ENCODE results near the gene TBX10. TPM values are rescaled to one million over a fixed set of nuclear protein-coding genes. Genes with fewer than 3 reads are reported as not detected.

Gene TBX10
- total and polyA plus RNA-seq, 4 donors: 0.12 to 0.43 TPM; not detected in 2

DNA sequence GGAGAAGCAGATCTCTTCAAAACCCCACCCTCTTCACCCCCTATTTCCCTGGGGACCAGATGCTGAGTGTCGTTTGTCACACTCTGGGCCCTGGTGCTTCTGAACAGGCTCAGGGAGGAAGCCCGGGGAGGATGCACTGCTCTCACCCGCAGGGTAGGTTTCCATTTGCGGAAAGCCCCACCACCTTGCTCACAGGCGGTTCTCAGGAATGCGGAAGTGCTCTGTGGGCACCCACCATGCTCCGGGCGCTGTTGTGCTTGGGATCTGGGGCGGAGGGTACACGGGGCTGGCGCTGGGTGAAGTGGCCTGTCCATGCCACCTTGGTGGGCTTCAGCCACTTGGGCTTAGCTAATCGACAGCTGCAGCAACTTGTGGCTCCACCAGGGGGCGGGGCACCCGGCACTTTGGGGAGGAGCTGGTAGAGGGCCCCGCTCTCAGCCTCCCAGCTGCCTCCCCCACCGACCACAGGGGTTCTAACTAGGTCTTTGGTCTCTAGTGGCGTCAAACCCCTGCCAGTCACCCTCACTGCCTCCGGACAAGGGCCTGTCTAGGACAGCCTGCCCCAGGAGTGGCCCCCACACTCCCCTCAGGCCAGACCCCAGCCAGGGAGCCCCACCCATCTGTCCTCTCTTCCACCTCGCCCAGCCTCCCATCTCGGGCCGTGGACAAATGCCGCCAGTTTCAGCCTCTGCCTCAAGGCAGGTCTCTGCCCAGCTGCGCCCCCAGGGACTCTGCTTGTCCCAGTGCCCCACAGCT is 25.4 kb downstream of the TBX10 start:
- H3K4me3 ChIP-seq (ENCODE audit: low read depth in 1 of 3, low read length in 3 of 3): no peak overlapping the region
- H3K36me3 ChIP-seq (ENCODE audit: control insufficient read depth in 4 of 4, insufficient read depth in 3 of 4, low read depth in 1 of 4, low read length in 3 of 4): peaks cover 7 to 30% (median 15%) of the 10 kb centered on the region in 4 donors
- 40% methylated on average over 23 of the region's 23 CpGs for WGBS
- no peak overlapping the region for H3K9ac ChIP-seq (ENCODE audit: low read depth in 1 of 2, low read length in 2 of 2)
- peak overlapping the region; percentile 4 to 56 for H3K27ac ChIP-seq (ENCODE audit: low read depth in 1 of 2, low read length in 2 of 2)
- H3K4me1 ChIP-seq (ENCODE audit: control insufficient read depth in 4 of 4, insufficient read depth in 4 of 4, low read length in 3 of 4): peaks cover 3 to 25% (median 14%) of the 10 kb centered on the region in 4 donors
- peak; percentile 18 to 63 for TF ChIP-seq RAD21 (IDR thresholded peaks at IDR 0.05)
- TF ChIP-seq JUND (IDR thresholded peaks at IDR 0.05): no peak
- TF ChIP-seq, protein P1, sequence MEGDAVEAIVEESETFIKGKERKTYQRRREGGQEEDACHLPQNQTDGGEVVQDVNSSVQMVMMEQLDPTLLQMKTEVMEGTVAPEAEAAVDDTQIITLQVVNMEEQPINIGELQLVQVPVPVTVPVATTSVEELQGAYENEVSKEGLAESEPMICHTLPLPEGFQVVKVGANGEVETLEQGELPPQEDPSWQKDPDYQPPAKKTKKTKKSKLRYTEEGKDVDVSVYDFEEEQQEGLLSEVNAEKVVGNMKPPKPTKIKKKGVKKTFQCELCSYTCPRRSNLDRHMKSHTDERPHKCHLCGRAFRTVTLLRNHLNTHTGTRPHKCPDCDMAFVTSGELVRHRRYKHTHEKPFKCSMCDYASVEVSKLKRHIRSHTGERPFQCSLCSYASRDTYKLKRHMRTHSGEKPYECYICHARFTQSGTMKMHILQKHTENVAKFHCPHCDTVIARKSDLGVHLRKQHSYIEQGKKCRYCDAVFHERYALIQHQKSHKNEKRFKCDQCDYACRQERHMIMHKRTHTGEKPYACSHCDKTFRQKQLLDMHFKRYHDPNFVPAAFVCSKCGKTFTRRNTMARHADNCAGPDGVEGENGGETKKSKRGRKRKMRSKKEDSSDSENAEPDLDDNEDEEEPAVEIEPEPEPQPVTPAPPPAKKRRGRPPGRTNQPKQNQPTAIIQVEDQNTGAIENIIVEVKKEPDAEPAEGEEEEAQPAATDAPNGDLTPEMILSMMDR (IDR thresholded peaks at IDR 0.05; ENCODE audit: low read depth, low read length, missing input control): peak; percentile 53
- H3K9me3 ChIP-seq (ENCODE audit: control insufficient read depth in 4 of 4, low read length in 3 of 4): no peaks in the 10 kb centered on the region
- DNase-seq (ENCODE audit: low spot score): peak; percentile 69
- no peaks in the 10 kb centered on the region for H3K27me3 ChIP-seq (ENCODE audit: control insufficient read depth in 4 of 4, insufficient read depth in 4 of 4, low read length in 3 of 4)

DNA sequence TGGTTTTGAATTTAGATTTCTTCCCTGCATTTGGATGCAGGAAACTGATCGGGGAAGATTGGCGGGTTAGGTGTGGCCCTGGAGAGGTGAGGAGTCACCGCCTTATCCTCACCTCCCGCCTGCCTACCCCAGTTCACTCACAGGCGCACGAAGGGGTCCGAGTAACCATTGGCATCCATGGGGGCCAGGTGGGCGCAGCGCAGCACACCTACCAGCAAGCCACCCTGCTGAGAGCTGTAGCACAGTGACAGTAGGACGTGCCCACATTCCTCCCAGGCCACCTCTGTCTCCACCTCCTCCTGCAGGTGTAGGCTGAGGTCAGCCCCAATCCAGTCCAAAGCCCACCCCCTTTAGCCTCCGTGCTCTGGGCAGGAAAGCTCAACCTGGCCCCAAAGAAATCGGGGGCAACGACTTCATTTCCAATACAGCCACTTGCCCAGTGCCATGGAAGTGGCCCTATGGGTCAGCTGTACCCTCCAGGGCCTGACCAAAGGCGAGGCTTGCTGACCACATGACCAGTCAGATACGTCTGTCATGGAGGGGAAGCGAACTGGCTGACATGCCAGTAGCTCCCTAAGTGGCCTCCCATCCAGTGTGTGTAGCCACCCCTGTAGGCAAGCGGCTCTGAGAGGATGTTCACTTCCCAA is 26.1 kb downstream of the TBX10 start:
- no peak overlapping the region for H3K27ac ChIP-seq (ENCODE audit: low read depth in 1 of 2, low read length in 2 of 2)
- no peak overlapping the region for H3K4me3 ChIP-seq (ENCODE audit: low read depth in 1 of 3, low read length in 3 of 3)
- no peak for DNase-seq (ENCODE audit: low spot score)
- H3K27me3 ChIP-seq (ENCODE audit: control insufficient read depth in 4 of 4, insufficient read depth in 4 of 4, low read length in 3 of 4): no peaks in the 10 kb centered on the region
- peaks cover 7 to 33% (median 17%) of the 10 kb centered on the region in 4 donors for H3K36me3 ChIP-seq (ENCODE audit: control insufficient read depth in 4 of 4, insufficient read depth in 3 of 4, low read depth in 1 of 4, low read length in 3 of 4)
- no peak for TF ChIP-seq HNF4A (conservative IDR thresholded peaks at IDR 0.05)
- TF ChIP-seq, protein P2, sequence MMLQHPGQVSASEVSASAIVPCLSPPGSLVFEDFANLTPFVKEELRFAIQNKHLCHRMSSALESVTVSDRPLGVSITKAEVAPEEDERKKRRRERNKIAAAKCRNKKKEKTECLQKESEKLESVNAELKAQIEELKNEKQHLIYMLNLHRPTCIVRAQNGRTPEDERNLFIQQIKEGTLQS (IDR thresholded peaks at IDR 0.05): no peak
- no peak for TF ChIP-seq YY1 (IDR thresholded peaks at IDR 0.05)
- TF ChIP-seq FOXA1 (IDR thresholded peaks at IDR 0.05): no peak
- TF ChIP-seq, protein P3, sequence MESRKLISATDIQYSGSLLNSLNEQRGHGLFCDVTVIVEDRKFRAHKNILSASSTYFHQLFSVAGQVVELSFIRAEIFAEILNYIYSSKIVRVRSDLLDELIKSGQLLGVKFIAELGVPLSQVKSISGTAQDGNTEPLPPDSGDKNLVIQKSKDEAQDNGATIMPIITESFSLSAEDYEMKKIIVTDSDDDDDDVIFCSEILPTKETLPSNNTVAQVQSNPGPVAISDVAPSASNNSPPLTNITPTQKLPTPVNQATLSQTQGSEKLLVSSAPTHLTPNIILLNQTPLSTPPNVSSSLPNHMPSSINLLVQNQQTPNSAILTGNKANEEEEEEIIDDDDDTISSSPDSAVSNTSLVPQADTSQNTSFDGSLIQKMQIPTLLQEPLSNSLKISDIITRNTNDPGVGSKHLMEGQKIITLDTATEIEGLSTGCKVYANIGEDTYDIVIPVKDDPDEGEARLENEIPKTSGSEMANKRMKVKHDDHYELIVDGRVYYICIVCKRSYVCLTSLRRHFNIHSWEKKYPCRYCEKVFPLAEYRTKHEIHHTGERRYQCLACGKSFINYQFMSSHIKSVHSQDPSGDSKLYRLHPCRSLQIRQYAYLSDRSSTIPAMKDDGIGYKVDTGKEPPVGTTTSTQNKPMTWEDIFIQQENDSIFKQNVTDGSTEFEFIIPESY (IDR thresholded peaks at IDR 0.05): no peak
- TF ChIP-seq RXRA (IDR thresholded peaks at IDR 0.05): no peak
- no peak for TF ChIP-seq SP1 (IDR thresholded peaks at IDR 0.05)
- TF ChIP-seq JUND (IDR thresholded peaks at IDR 0.05): no peak
- no peaks in the 10 kb centered on the region for H3K9me3 ChIP-seq (ENCODE audit: control insufficient read depth in 4 of 4, low read length in 3 of 4)
- peaks cover 3 to 25% (median 14%) of the 10 kb centered on the region in 4 donors for H3K4me1 ChIP-seq (ENCODE audit: control insufficient read depth in 4 of 4, insufficient read depth in 4 of 4, low read length in 3 of 4)
- WGBS: 90% methylated on average over 17 of the region's 17 CpGs
- no peak overlapping the region for H3K9ac ChIP-seq (ENCODE audit: low read depth in 1 of 2, low read length in 2 of 2)

DNA sequence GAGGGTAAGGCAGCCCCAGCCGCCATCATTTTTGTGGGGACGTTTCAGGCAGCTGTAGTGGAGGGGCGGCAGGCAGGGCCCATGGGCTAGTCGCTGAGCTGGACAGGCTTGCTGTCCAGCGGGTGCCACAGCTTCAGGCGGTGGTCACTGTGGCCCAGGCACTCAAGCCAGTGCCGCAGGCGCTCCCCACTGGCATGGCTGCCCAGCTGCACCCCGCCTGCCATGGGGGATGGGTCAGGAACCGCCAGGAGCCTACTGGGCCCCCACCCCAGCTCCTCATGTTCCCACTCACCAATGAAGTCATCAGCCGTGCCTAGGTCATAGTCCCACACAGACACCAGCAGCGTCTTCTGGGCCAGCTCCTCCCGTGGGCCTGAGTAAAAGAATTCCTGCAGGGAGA is 26.8 kb downstream of the TBX10 start:
- H3K27me3 ChIP-seq (ENCODE audit: control insufficient read depth in 4 of 4, insufficient read depth in 4 of 4, low read length in 3 of 4): no peaks in the 10 kb centered on the region
- DNase-seq (ENCODE audit: low spot score): no peak
- TF ChIP-seq FOXA2 (IDR thresholded peaks at IDR 0.05): no peak
- TF ChIP-seq RXRA (IDR thresholded peaks at IDR 0.05): no peak
- no peak for TF ChIP-seq SP1 (IDR thresholded peaks at IDR 0.05)
- TF ChIP-seq HNF4G (IDR thresholded peaks at IDR 0.05): no peak
- TF ChIP-seq NR2F2 (IDR thresholded peaks at IDR 0.05): no peak
- no peak for TF ChIP-seq EGR1 (IDR thresholded peaks at IDR 0.05; ENCODE audit: low read depth in 2 of 2)
- TF ChIP-seq FOXA1 (IDR thresholded peaks at IDR 0.05): no peak
- no peak for TF ChIP-seq YY1 (IDR thresholded peaks at IDR 0.05)
- TF ChIP-seq, protein P2 (IDR thresholded peaks at IDR 0.05): no peak
- TF ChIP-seq, protein P3 (IDR thresholded peaks at IDR 0.05): no peak
- TF ChIP-seq HNF4A (conservative IDR thresholded peaks at IDR 0.05): no peak
- TF ChIP-seq GABPA (IDR thresholded peaks at IDR 0.05 in 1 of 2, conservative IDR thresholded peaks at IDR 0.05 in 1 of 2): no peak
- no peak for TF ChIP-seq JUND (IDR thresholded peaks at IDR 0.05)
- TF ChIP-seq, protein P4, sequence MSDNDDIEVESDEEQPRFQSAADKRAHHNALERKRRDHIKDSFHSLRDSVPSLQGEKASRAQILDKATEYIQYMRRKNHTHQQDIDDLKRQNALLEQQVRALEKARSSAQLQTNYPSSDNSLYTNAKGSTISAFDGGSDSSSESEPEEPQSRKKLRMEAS (IDR thresholded peaks at IDR 0.05): no peak
- no peak for TF ChIP-seq TAF1 (conservative IDR thresholded peaks at IDR 0.05)
- H3K4me1 ChIP-seq (ENCODE audit: control insufficient read depth in 4 of 4, insufficient read depth in 4 of 4, low read length in 3 of 4): peaks cover 7 to 32% (median 18%) of the 10 kb centered on the region in 4 donors
- peaks cover 7 to 33% (median 16%) of the 10 kb centered on the region in 4 donors for H3K36me3 ChIP-seq (ENCODE audit: control insufficient read depth in 4 of 4, insufficient read depth in 3 of 4, low read depth in 1 of 4, low read length in 3 of 4)
- no peak overlapping the region for H3K9ac ChIP-seq (ENCODE audit: low read depth in 1 of 2, low read length in 2 of 2)
- no peak overlapping the region for H3K4me3 ChIP-seq (ENCODE audit: low read depth in 1 of 3, low read length in 3 of 3)
- no peaks in the 10 kb centered on the region for H3K9me3 ChIP-seq (ENCODE audit: control insufficient read depth in 4 of 4, low read length in 3 of 4)
- WGBS: 95% methylated on average over 13 of the region's 13 CpGs
- no peak overlapping the region for H3K27ac ChIP-seq (ENCODE audit: low read depth in 1 of 2, low read length in 2 of 2)
